ENCODE results near the gene SDK2. TPM values are rescaled to one million over a fixed set of nuclear protein-coding genes. Genes with fewer than 3 reads are reported as not detected.

SDK2 gene
- total and polyA plus RNA-seq, 9 donors: 0.40 to 5.4 (median 0.96) TPM

- Histone ChIP-seq H3K4me3 (no peak overlapping the region), H3K9me3 (no peaks in the 10 kb centered on the region), H3K4me1 (ENCODE audit: insufficient read depth) (peaks cover 10% of the 10 kb centered on the region), H3K27me3 (no peaks in the 10 kb centered on the region), H3K36me3 (no peaks in the 10 kb centered on the region), H3K27ac (no peak overlapping the region)
- intact Hi-C loops (cut with DNase I): no loop called here
- 39 to 60% (median 51%) methylated on average over 5 of the region's 5 CpGs for WGBS, 3 donors
- TF ChIP-seq POLR2A (IDR thresholded peaks at IDR 0.05): no peak
- no peak for TF ChIP-seq CTCF (IDR thresholded peaks at IDR 0.05)
- no peak for TF ChIP-seq EP300 (IDR thresholded peaks at IDR 0.05)
- DNase-seq: no peak
These were observed 320.7 kb downstream of the SDK2 start for GRCh38 chr17:73323409-73324159.

- Histone ChIP-seq H3K36me3 (no peaks in the 10 kb centered on the region), H3K4me1 (ENCODE audit: insufficient read depth) (peaks cover 10% of the 10 kb centered on the region), H3K4me3 (no peak overlapping the region), H3K27me3 (no peaks in the 10 kb centered on the region), H3K9me3 (no peaks in the 10 kb centered on the region), H3K27ac (peak overlapping the region in 1 of 2 donors; percentile 44)
- 15 to 33% (median 28%) methylated on average over 6 of the region's 6 CpGs for WGBS, 3 donors
- intact Hi-C loops (cut with DNase I): no loop called here
- TF ChIP-seq POLR2A (IDR thresholded peaks at IDR 0.05): no peak
- TF ChIP-seq EP300 (IDR thresholded peaks at IDR 0.05): no peak
- TF ChIP-seq CTCF (IDR thresholded peaks at IDR 0.05): no peak
- DNase-seq: no peak
These were observed 323.5 kb downstream of the SDK2 start for GRCh38 chr17:73320601-73321264.

GRCh38 chr17:73319766-73320165 is 324.5 kb downstream of the SDK2 start:
- H3K4me1 ChIP-seq (ENCODE audit: insufficient read depth): peaks cover 6% of the 10 kb centered on the region
- no peak overlapping the region for H3K27ac ChIP-seq
- no peaks in the 10 kb centered on the region for H3K36me3 ChIP-seq
- intact Hi-C loops (cut with DNase I): loop anchor here in 2 of 4 donors (10.0 kb wide), 2 partner anchors 45 to 55 kb away; partner anchors contain the start of gene CPSF4L (in 1 of the 2)
- H3K4me3 ChIP-seq: no peak overlapping the region
- 93 to 96% (median 94%) methylated on average over 3 of the region's 3 CpGs for WGBS, 3 donors
- no peak for TF ChIP-seq EP300 (IDR thresholded peaks at IDR 0.05)
- no peak for TF ChIP-seq CTCF (IDR thresholded peaks at IDR 0.05)
- no peaks in the 10 kb centered on the region for H3K27me3 ChIP-seq
- DNase-seq: no peak
- H3K9me3 ChIP-seq: no peaks in the 10 kb centered on the region

GRCh38 chr17:73318836-73319235 is 325.4 kb downstream of the SDK2 start:
- Histone ChIP-seq H3K27me3 (no peaks in the 10 kb centered on the region), H3K4me1 (ENCODE audit: insufficient read depth) (peaks cover 6% of the 10 kb centered on the region), H3K9me3 (no peaks in the 10 kb centered on the region), H3K27ac (no peak overlapping the region), H3K4me3 (no peak overlapping the region), H3K36me3 (no peaks in the 10 kb centered on the region)
- DNase-seq: no peak
- intact Hi-C loops (cut with DNase I): loop anchor here in 2 of 4 donors (10.0 kb wide), 2 partner anchors 46 to 54 kb away; partner anchors contain the start of gene CPSF4L (in 1 of the 2)
- WGBS, 3 donors: 72 to 84% (median 81%) methylated on average over 5 of the region's 5 CpGs
- TF ChIP-seq POLR2A (IDR thresholded peaks at IDR 0.05) (no peak), CTCF (IDR thresholded peaks at IDR 0.05) (no peak), EP300 (IDR thresholded peaks at IDR 0.05) (no peak)

Measured in ovary (tissue), 9 donors.